Activated CD8-positive, alpha-beta memory T cell treated with anti-CD3 and anti-CD28 coated beads, Interleukin-2, amount 50 U/mL, for 48 hours (primary cell): ENCODE results near the gene PITX1.
"Not testable (repeated sequence)": the region's sequence is repeated elsewhere in the genome, so short reads cannot be mapped to it uniquely, and the experiment has no call there.

Experiments
- DNase-seq: peaks from one replicate; pipeline ENCODE4 v3.0.0-alpha.2; 2020

The PITX1 gene

GRCh38 chr5:135008981-135009735, 24.9 kb downstream of the PITX1 start:
- no peak for DNase-seq

- no peak for DNase-seq
These were observed 25.5 kb downstream of the PITX1 start for GRCh38 chr5:135008556-135008955.

DNA sequence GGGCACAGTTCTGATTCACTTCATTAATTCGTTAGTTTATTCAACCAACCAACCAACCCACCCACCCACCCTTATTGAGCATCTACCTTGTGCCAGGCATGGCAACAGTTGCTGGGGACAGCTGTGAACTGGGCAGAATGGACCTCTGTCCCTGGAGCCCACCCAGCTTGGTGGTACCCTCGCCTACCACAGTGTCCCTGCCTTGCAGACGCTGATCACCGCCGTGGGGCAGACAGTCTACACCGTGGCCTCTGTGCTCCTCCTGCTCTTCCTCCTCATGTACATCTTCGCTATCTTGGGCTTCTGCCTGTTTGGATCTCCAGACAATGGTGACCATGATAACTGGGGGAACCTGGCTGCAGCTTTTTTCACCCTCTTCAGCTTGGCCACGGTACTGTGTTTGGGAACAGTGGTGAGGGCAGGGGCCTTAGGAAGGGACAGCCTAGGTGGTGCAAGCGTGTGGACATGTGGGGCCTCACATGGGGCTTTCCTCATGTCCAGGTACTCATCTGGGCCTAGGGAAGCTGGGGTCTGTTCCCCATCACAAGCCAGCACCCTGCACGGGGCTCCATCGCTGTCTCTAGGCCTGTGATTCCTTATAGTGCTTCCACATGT, 26.2 kb downstream of the PITX1 start:
- no peak for DNase-seq

DNA sequence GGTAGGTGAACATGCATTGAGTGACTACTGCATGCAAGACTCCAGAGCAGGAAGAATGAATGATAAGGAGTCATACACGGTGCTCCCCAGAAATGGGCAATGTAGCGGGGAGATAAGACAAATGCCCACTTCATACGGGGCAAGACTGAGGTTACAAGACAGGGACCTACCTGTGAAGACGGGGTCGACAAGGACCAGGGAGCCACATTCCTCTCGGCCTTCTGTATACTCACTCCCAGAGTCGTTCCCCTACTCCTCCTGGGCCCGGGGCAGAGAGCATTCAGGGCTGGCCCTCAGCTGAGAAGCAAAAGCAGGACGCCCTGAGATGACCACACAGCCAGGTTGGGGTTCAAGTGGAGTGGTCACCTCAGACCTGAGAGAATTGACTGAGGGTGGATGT, 26.7 kb downstream of the PITX1 start:
- DNase-seq, result no peak

DNA sequence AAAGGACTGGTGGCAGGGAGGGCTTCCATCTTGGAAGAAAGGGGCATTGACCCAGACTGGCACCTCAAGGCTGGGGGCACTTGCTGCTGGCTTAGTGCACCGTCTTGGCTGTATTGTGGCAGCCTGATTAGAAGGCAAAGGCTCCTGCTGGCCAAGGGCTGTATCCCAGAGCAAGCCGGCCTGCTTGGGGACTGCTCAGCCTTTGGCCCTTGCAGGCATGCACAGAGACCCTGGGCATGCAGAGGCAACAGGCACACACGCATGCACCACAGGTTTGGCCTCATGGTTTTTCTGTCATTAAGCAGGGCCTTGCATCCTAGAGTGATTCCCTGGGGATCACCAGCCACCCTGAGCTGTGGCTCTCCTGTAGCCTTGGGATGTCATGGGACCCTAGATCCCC, 29.0 kb downstream of the PITX1 start:
- DNase-seq, result no peak

DNA sequence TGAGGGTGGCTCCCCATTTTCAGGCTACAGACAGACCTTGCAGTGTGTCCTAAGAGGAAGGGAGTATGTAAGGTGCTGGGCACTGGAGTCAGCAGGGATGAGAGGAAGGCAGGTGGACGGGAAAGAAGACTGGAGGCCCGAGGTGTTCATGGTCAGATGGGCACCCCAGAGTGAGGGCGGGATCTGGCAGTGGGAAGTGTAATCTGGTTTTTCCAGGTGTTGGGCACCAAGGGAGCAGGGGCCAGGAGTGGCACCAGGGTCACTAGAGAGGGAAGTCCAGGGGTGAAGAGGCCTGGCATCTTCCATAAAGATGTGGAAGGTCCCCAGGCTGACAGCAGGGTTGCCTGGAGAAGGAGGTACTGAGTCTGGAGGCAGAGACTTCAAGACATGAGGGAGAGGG, 29.7 kb downstream of the PITX1 start:
- DNase-seq, result no peak

GRCh38 chr5:134998068-134998467, 36.0 kb downstream of the PITX1 start:
- DNase-seq, result not testable (repeated sequence)

GRCh38 chr5:134997015-134997414, 37.0 kb downstream of the PITX1 start:
- no peak for DNase-seq

GRCh38 chr5:134995850-134996402, 38.1 kb downstream of the PITX1 start:
- no peak for DNase-seq

DNA sequence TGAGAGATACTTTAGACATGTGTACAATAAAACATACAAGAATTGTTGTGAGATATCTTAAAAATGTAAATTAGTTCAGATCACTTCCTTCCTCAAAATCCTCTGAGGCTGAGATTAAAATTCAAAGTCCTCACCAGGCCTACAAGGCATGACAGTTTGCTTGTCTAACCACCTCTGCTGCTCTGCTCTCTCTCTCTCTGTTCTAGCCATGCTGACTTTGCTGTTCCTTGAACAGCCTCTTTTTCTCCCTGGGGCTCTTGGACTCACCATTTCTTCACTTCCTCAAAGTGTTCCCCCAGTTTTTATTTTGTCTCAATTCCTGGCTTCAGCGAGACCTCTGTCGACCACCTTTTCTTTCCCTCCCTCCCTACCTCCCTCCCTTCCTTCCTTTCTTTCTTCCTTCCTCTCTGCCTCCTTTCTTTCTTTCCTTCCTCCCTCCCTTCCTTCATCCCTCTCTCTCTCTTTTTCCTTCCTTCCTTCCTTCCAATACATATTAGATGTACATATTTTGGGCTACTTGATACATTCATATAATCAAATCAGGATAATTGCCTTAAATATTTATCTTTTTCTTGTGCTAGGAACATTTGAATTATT, 39.4 kb downstream of the PITX1 start:
- no peak for DNase-seq

- no peak for DNase-seq
These were observed 40.9 kb downstream of the PITX1 start for GRCh38 chr5:134993161-134993560.

DNA sequence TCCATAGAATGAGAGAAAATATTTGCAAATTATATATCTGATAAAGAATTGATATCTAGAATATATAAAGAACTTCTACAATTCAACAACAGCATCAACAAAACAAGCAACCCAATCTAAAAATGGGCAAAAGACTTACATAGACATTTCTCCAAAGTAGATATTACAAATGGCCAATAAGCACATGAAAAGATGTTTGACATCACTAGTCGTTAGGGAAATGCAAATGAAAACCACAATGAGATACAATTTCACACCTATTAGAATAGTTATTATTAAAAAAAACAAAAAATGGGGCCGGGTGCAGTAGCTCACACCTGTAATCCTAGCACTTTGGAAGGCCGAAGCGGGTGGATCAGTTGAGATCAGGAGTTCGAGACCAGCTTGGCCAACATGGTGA, 41.9 kb downstream of the PITX1 start:
- no peak for DNase-seq

DNA sequence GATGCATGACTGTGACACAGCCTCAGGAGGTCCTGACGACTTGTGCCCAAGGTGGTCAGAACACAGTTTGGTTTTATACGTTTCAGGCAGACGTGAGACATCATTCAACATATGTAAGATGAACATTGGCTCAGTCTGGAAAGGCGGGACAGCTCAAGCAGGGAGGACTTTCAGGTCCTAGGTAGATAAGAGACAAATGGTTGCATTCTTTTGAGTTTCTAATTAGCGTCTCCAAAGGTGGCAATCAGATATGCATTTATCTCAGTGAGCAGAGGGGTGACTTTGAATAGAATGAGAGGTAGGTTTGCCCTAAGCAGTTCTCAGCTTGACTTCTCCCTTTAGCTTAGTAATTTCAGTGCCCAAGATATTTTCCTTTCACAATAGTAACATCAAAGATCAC, 43.8 kb downstream of the PITX1 start:
- not testable (repeated sequence) for DNase-seq

DNA sequence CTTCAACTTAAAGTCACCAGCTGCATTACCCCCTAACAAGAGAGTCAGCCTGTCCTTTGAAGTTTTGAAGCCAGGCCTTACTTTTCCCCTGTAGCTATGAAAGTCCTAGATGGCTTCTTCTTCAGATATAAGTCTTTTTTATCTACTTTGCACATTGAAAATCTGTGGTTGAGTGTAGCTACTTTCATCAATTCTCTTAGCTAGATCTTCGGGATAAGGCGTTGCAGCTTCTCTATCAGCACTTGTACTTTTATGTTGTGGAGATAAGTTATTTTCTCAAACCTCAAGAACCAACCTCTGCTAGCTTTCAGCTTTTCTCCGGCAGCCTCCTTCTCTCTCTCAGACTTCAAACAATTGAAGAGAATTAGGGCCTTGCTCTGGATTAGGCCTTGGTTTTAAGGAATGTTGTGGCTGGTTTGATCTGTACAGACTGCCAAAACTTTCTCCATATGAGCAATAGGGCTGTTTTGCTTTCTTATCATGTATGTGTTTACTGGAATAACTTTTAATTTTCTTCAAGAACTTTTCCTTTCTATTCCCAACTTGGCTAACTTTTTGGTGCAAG, 44.7 kb downstream of the PITX1 start:
- no peak for DNase-seq

GRCh38 chr5:134982230-134982629, 51.8 kb downstream of the PITX1 start:
- no peak for DNase-seq

DNA sequence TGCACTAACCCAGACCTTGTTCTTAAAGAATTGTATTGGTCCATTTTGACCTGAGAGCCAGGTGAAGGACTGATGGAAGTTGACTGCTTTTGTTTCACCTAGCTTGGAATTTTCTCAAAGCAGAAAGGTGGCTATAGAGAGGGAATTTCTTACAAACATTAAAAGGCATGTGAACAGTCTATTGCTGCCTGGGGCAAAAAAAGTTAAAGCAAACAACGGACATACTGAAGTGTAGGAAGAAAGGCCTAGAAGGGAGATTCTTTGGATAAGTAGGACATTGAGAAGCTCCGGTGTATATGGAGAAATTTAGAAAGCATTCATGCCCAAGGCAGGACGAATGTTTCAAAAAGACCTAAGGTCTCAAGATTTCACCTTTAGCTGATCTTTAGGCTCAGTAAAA, 54.6 kb downstream of the PITX1 start:
- no peak for DNase-seq
